Gastroesophageal sphincter (tissue), 4 donors: ENCODE results near the gene PABPN1. TPM values are rescaled to one million over a fixed set of nuclear protein-coding genes. Genes with fewer than 3 reads are reported as not detected.

ENCODE experiments used
- ATAC-seq: fragments of 150-250 bp; one replicate; pipeline ENCODE4 v1.9.1; 2016; ENCODE audit warnings: mild to moderate bottlenecking, moderate library complexity
- H3K27ac ChIP-seq, 4 donors: fragments of 200-600 bp; sonication (generic) in 3 of 4; 1 replicate in 3 of 4; 2 replicates in 1 of 4; pipeline ENCODE4 v1.5.1; 2016 to 2019
- H3K27me3 ChIP-seq: fragments of 200-600 bp; sonication (generic); one replicate; pipeline ENCODE4 v1.5.1; 2019
- H3K36me3 ChIP-seq, 2 donors: fragments of 200-600 bp; sonication (generic); one replicate each; pipeline ENCODE4 v1.5.1; 2019; ENCODE audit warnings: control low read depth in 1 of 2
- H3K4me1 ChIP-seq, 3 donors: fragments of 200-600 bp; sonication (generic); 1 replicate in 2 of 3; 2 replicates in 1 of 3; pipeline ENCODE4 v1.5.1; 2016 to 2019; ENCODE audit warnings: control low read depth in 2 of 3
- H3K4me3 ChIP-seq, 2 donors: fragments of 200-600 bp; sonication (generic); one replicate each; pipeline ENCODE4 v1.5.1; 2019; ENCODE audit warnings: mild to moderate bottlenecking in 1 of 2, moderate library complexity in 1 of 2
- H3K9me3 ChIP-seq, 3 donors: fragments of 200-600 bp; sonication (generic); one replicate each; pipeline ENCODE4 v1.5.1; 2017 to 2019; ENCODE audit warnings: control low read depth in 2 of 3
- EP300 ChIP-seq: sonication (generic); formaldehyde crosslinking; IDR thresholded peaks from one replicate; pipeline ENCODE4 v1.6.1; 2017; ENCODE audit warnings: antibody characterized with exemption, mild to moderate bottlenecking
- POLR2A ChIP-seq, 2 donors: fragments of 450-650 bp; IDR thresholded peaks; one replicate each; pipeline ENCODE4 v1.6.1; 2017; ENCODE audit warnings: antibody characterized with exemption in 2 of 2, mild to moderate bottlenecking in 2 of 2, moderate library complexity in 1 of 2
- POLR2AphosphoS5 ChIP-seq: sonication (generic); formaldehyde crosslinking; IDR thresholded peaks from one replicate; pipeline ENCODE4 v1.6.1; 2017; ENCODE audit warnings: antibody characterized with exemption
- WGBS, 2 donors: methylation state at CpG; one replicate each; pipeline ENCODE4 v1.1.5; 2018; ENCODE audit warnings: low coverage in 1 of 2; 5-methylcytosine and 5-hydroxymethylcytosine counted together
- total RNA-seq, 4 donors: library from RNA; depleted of rRNA; stranded (reverse); fragments of >200 nt; gene quantifications; one replicate each; pipeline ENCODE4 v1.1.0, GENCODE V29; 2016
- TF ChIP-seq, protein P1 (sequence below), 4 experiments: fragments of 200-600 bp in 2 of 4; fragments of 450-650 bp in 2 of 4; sonication (generic) in 1 of 4; IDR thresholded peaks; one replicate each; pipeline ENCODE4 v1.5.1; 2017 to 2019; ENCODE audit warnings: antibody characterized with exemption in 4 of 4, mild to moderate bottlenecking in 2 of 4, moderate library complexity in 2 of 4

The PABPN1 gene
- total RNA-seq, 4 donors from 2014 or later: 56.3 to 59.8 (median 57.5) TPM

DNA sequence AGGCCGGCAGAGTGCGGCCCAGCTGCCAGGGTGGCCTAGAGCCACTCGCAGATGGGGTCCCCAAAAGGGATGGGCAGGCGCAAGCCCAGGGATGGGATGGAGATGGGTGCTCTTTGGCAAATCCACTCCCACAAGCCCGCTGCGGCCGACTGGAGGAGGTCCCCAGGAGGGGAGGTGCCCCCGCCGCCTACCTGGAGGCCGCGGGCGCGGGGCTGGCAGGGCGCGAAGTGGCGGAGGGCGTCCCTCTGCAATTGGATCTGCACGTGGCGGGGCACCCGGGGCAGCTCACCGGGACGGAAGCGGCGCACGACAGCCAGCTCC, 19.3 kb upstream of the PABPN1 start:
- H3K4me3 ChIP-seq: peak overlapping the region; percentile 41 to 81
- TF ChIP-seq, protein P1, sequence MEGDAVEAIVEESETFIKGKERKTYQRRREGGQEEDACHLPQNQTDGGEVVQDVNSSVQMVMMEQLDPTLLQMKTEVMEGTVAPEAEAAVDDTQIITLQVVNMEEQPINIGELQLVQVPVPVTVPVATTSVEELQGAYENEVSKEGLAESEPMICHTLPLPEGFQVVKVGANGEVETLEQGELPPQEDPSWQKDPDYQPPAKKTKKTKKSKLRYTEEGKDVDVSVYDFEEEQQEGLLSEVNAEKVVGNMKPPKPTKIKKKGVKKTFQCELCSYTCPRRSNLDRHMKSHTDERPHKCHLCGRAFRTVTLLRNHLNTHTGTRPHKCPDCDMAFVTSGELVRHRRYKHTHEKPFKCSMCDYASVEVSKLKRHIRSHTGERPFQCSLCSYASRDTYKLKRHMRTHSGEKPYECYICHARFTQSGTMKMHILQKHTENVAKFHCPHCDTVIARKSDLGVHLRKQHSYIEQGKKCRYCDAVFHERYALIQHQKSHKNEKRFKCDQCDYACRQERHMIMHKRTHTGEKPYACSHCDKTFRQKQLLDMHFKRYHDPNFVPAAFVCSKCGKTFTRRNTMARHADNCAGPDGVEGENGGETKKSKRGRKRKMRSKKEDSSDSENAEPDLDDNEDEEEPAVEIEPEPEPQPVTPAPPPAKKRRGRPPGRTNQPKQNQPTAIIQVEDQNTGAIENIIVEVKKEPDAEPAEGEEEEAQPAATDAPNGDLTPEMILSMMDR (IDR thresholded peaks at IDR 0.05): no peak
- TF ChIP-seq POLR2A (IDR thresholded peaks at IDR 0.05) (peak; percentile 87), POLR2AphosphoS5 (peak; percentile 87), EP300 (no peak)
- 0% methylated on average over 3 of the region's 25 CpGs; no CpG with 5 or more reads in 1 of the 2 donors for WGBS, 2 donors
- ATAC-seq: peak; percentile 3
- H3K27ac ChIP-seq: peak overlapping the region; percentile 86 to 99 (median 98)
- no peaks in the 10 kb centered on the region for H3K9me3 ChIP-seq
- peaks cover 5 to 53% (median 12%) of the 10 kb centered on the region in 3 donors for H3K4me1 ChIP-seq
- H3K27me3 ChIP-seq: no peaks in the 10 kb centered on the region
- peaks cover 0 to 21% of the 10 kb centered on the region in 2 donors for H3K36me3 ChIP-seq

DNA sequence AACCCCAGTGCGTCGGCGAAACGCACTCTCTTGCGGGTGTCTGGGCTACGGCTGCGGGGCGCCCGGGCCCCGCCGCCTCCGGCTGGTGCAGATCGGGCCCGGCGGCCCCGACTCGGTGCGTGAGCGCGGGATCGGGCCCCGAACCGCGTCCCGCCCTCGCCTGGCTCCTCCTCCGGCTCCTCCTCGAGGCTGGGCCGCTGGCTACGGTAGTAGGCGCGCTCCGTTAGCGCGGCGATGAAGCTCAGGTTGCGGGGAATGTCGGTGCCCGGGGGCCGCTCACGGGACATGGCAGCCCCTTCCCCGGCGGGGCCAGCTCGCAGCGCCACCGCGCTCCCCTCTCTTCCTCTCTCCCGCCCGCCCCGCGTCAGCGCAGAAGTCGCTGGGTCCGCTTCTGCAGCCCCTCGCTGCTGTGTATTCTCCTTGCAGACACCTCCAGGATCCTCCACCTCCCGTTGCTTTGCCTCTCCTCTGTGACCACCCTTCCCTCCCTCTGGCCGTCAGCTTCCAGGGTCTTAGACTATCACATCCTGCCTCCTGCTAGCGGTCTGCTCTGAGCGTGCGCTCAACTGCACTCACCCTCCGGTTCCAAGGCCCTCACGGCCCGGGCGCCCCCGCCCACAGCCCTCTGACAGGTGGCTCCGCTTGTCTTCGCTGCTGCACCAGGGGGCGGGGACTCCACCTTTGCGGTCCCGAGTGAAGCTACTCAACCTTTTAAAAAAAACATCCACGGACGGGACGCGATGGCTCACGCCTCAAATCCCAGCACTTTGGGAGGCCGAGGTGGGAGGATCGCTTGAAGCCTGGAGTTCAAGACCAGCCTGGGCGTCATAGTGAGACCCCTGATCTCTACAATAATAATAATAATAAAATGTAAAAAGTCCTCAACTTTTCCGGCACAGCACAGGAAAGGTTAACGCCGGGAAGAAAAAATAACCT, 18.7 kb upstream of the PABPN1 start, which contains the start of gene PPP1R3E:
TSS of gene PPP1R3E (minus strand) at position 570 of the 936 bp plus-strand sequence. CDS start at position 287, 283 bp downstream.
- WGBS, 2 donors: 11 to 22% methylated on average over 7 to 13 of the region's 81 CpGs
- Histone ChIP-seq H3K4me1 (peaks cover 5 to 59% (median 16%) of the 10 kb centered on the region in 3 donors), H3K27ac (peak within 1 kb of the TSS; percentile 86 to 99 (median 98)), H3K36me3 (peaks cover 0 to 17% of the 10 kb centered on the region in 2 donors), H3K9me3 (no peaks in the 10 kb centered on the region), H3K4me3 (peak within 1 kb of the TSS; percentile 41 to 81), H3K27me3 (no peaks in the 10 kb centered on the region)
- TF ChIP-seq POLR2AphosphoS5: peak; percentile 19
- TF ChIP-seq EP300: no peak
- ATAC-seq: peak; percentile 35

DNA sequence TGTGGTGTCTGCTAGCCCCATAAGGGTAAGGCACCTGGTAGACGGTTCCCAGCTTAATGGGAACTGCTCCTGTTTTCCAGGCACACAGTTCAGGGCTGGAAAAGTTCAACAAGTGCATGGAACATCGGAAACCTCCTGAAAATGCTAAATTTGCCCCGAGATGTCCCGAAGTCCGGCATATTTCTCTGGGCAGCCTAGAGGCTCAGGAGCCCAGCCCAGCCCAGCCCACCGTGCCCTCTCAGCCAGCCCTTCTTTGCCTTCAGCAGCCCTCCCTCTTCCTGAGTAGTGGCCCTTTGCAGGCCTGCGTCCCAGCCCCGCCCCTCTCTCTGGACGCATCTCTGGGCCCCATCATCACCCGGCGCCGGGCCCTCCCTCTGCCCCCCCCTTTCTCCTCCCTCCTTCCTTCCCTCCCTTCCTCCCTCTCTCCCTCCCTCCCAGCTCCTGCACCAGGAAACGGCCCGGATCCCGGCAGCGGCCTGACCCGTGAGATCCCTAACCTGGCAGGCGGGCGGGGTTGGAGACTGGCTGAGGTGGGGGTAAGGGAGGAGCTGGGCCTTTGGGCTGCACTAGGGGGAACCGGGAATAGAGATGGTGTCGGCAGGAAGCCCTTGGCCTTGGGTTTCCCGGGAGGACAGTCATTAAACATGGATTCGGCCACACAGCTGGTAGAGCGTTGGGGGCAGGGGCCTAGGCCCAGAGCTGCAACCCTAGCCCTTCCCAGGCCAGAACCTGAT, 14.7 kb upstream of the PABPN1 start, which contains the start of gene BCL2L2:
TSS of gene BCL2L2 (plus strand) at position 422 of the 734 bp plus-strand sequence. CDS start 935 bp downstream, outside the sequence.
- Histone ChIP-seq H3K4me1 (peaks cover 0 to 67% (median 24%) of the 10 kb centered on the region in 3 donors), H3K9me3 (no peaks in the 10 kb centered on the region), H3K27me3 (no peaks in the 10 kb centered on the region), H3K4me3 (peak within 1 kb of the TSS; percentile 51 to 81), H3K27ac (peak within 1 kb of the TSS; percentile 57 to 95 (median 90)), H3K36me3 (peaks cover 0 to 40% of the 10 kb centered on the region in 2 donors)
- peak; percentile 69 for ATAC-seq
- TF ChIP-seq, protein P1 (IDR thresholded peaks at IDR 0.05): no peak
- peak; percentile 82 for TF ChIP-seq POLR2AphosphoS5
- TF ChIP-seq POLR2A (IDR thresholded peaks at IDR 0.05): peak; percentile 28 to 63
- no peak for TF ChIP-seq EP300
- WGBS, 2 donors: 0 to 1% methylated on average over 8 to 10 of the region's 24 CpGs

DNA sequence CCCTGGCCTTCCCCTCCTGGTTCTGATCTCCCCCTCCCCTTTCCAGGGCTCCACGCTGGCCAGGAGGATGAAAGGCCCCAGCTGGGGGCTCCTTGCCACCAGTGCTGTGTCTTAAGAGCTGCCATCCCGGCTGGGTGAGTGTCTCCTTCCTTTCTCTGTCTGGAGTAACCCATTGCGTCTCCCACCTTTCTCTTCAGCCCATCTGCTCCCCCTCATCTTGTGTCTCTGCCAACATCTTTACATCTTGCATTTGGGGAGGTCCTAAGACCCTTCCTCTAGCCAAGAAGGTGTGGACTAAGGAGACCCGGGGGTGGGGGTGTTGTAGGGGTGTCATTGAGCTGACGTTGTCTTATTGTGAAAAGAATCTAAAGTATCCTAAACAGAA, 14.1 kb upstream of the PABPN1 start:
- Histone ChIP-seq H3K27me3 (no peaks in the 10 kb centered on the region), H3K9me3 (no peaks in the 10 kb centered on the region), H3K36me3 (peaks cover 0 to 46% of the 10 kb centered on the region in 2 donors), H3K4me1 (peaks cover 0 to 67% (median 24%) of the 10 kb centered on the region in 3 donors), H3K27ac (peak overlapping the region; percentile 57 to 95 (median 90)), H3K4me3 (peak overlapping the region; percentile 51 to 81)
- no peak for ATAC-seq
- 0 to 5% methylated on average over 3 to 5 of the region's 5 CpGs for WGBS, 2 donors
- TF ChIP-seq EP300 (no peak), POLR2A (IDR thresholded peaks at IDR 0.05) (no peak), POLR2AphosphoS5 (no peak)
- TF ChIP-seq, protein P1 (IDR thresholded peaks at IDR 0.05): no peak
